Mesothelial cell of epicardium (in vitro differentiated cells): Measurements from ENCODE around the gene AUH. TPM values are rescaled to one million over a fixed set of nuclear protein-coding genes. Genes with fewer than 3 reads are reported as not detected.

ENCODE experiments used
- DNase-seq, 2 experiments: peaks; one replicate each; pipeline ENCODE4 v3.0.0; 2021; ENCODE audit warnings: low spot score in 2 of 2; ENCODE audit not compliant: unreplicated experiment in 2 of 2
- H3K27ac Mint-ChIP-seq: 2 replicates; pipeline ENCODE4 v1.8.0; 2021; ENCODE audit warnings: mixed read lengths
- H3K27me3 Mint-ChIP-seq: 2 replicates; pipeline ENCODE4 v1.8.0; 2021; ENCODE audit warnings: low read depth, mixed read lengths
- H3K36me3 Mint-ChIP-seq: 2 replicates; pipeline ENCODE4 v1.8.0; 2021; ENCODE audit warnings: mixed read lengths
- H3K4me1 Mint-ChIP-seq: 2 replicates; pipeline ENCODE4 v1.8.0; 2021; ENCODE audit warnings: mixed read lengths
- H3K4me3 Mint-ChIP-seq: 2 replicates; pipeline ENCODE4 v1.8.0; 2021; ENCODE audit warnings: mild to moderate bottlenecking, moderate library complexity, mixed read lengths
- H3K9me3 Mint-ChIP-seq: 2 replicates; pipeline ENCODE4 v1.8.0; 2021; ENCODE audit warnings: mixed read lengths
- CTCF ChIP-seq: fragments of 200-600 bp; sonication (generic); IDR thresholded peaks from one replicate; pipeline ENCODE4 v1.5.0; 2021; ENCODE audit warnings: antibody characterized with exemption; ENCODE audit not compliant: unreplicated experiment
- total RNA-seq: library from RNA; stranded (reverse); gene quantifications from 3 replicates; pipeline ENCODE4 v1.2.1, GENCODE V29; 2021

Gene AUH
- 23.7 to 24.8 TPM (median 24.1 TPM) in 3 replicates for total RNA-seq

- H3K27ac Mint-ChIP-seq = peak within 1 kb of the TSS; percentile 96
- no peaks in the 10 kb centered on the region for H3K36me3 Mint-ChIP-seq
- H3K4me1 Mint-ChIP-seq = peaks cover 25% of the 10 kb centered on the region
- peak; percentile 35 for TF ChIP-seq CTCF
- peak; percentile 80 to 92 for DNase-seq
- peak within 1 kb of the TSS; percentile 96 for H3K4me3 Mint-ChIP-seq
- H3K9me3 Mint-ChIP-seq = no peaks in the 10 kb centered on the region
- no peaks in the 10 kb centered on the region for H3K27me3 Mint-ChIP-seq
These were observed at the start of gene AUH for GRCh38 chr9:91361291-91362050. TSS of gene AUH (minus strand) at chr9:91361918. CDS start at chr9:91361889, 29 bp downstream.

- Mint-ChIP-seq H3K4me1 (peaks cover 15% of the 10 kb centered on the region), H3K27ac (peak overlapping the region; percentile 8), H3K27me3 (peaks cover 3% of the 10 kb centered on the region), H3K9me3 (peaks cover 4% of the 10 kb centered on the region), H3K4me3 (no peak overlapping the region), H3K36me3 (peaks cover 28% of the 10 kb centered on the region)
- TF ChIP-seq CTCF = no peak
- DNase-seq = no peak
These were observed 49.5 kb upstream of the AUH start for GRCh38 chr9:91411096-91411771.

GRCh38 chr9:91410161-91410560 is 48.4 kb upstream of the AUH start:
- H3K27me3 Mint-ChIP-seq = peaks cover 3% of the 10 kb centered on the region
- peaks cover 15% of the 10 kb centered on the region for H3K4me1 Mint-ChIP-seq
- no peak overlapping the region for H3K4me3 Mint-ChIP-seq
- peaks cover 4% of the 10 kb centered on the region for H3K9me3 Mint-ChIP-seq
- DNase-seq = no peak
- TF ChIP-seq CTCF = no peak
- peaks cover 30% of the 10 kb centered on the region for H3K36me3 Mint-ChIP-seq
- no peak overlapping the region for H3K27ac Mint-ChIP-seq

- H3K4me3 Mint-ChIP-seq = no peak overlapping the region
- peaks cover 4% of the 10 kb centered on the region for H3K9me3 Mint-ChIP-seq
- no peak overlapping the region for H3K27ac Mint-ChIP-seq
- peaks cover under 1% of the 10 kb centered on the region for H3K27me3 Mint-ChIP-seq
- H3K36me3 Mint-ChIP-seq = peaks cover 33% of the 10 kb centered on the region
- DNase-seq = no peak
- peaks cover 15% of the 10 kb centered on the region for H3K4me1 Mint-ChIP-seq
- TF ChIP-seq CTCF = no peak
These were observed 46.8 kb upstream of the AUH start for GRCh38 chr9:91408475-91408874.

- Mint-ChIP-seq H3K4me1 (peaks cover 15% of the 10 kb centered on the region), H3K27me3 (no peaks in the 10 kb centered on the region), H3K4me3 (no peak overlapping the region), H3K36me3 (peaks cover 33% of the 10 kb centered on the region), H3K9me3 (peaks cover 4% of the 10 kb centered on the region), H3K27ac (no peak overlapping the region)
- no peak for TF ChIP-seq CTCF
- no peak for DNase-seq
These were observed 46.0 kb upstream of the AUH start for GRCh38 chr9:91407580-91408318.
